IMR-90 (cell line): Measurements from ENCODE around the gene SPATA2L. TPM values are rescaled to one million over a fixed set of nuclear protein-coding genes. Genes with fewer than 3 reads are reported as not detected.

ENCODE experiments used
- ATAC-seq: fragments of 200-7000 bp; cut with Tn5 transposase; 2 replicates; pipeline ENCODE4 v1.9.1; 2020; ENCODE audit warnings: low read depth, mild to moderate bottlenecking, moderate library complexity
- BruUV-seq: library from RNA; stranded (reverse); fragments of 400-500 nt; replicated peaks from 2 replicates; lab custom pipeline; 2021; lab: Mats Ljungman, UMichigan
- CTCF ChIA-PET: fragments of 300-600 bp; formaldehyde crosslinking; extraction: SDS; loops from one replicate; lab custom pipeline; 2021; ENCODE audit warnings: antibody characterized with exemption; lab: Yijun Ruan, JAX
- POLR2A ChIA-PET: fragments of 300-600 bp; sonication (Branson Sonifier 250); formaldehyde crosslinking; loops from one replicate; lab custom pipeline; 2022; ENCODE audit warnings: antibody characterized with exemption; ENCODE audit not compliant: unreplicated experiment; lab: Charles Lee
- DNase-seq: peaks from one replicate; pipeline ENCODE4 v3.0.0; 2013
- H2AFZ ChIP-seq: replicated peaks from 2 replicates; pipeline ENCODE3; 2013; ENCODE audit warnings: low read length, mild to moderate bottlenecking; ENCODE audit not compliant: poor library complexity
- H2AK5ac ChIP-seq: 2 replicates; pipeline ENCODE4 v1.6.1; 2013; ENCODE audit warnings: low read depth, low read length, inconsistent platforms
- H2AK9ac ChIP-seq: replicated peaks from 2 replicates; pipeline ENCODE3; 2013; ENCODE audit warnings: mild to moderate bottlenecking, low read depth, low read length, moderate library complexity; ENCODE audit not compliant: poor library complexity
- H2BK120ac ChIP-seq: 2 replicates; pipeline ENCODE4 v1.6.1; 2013; ENCODE audit warnings: low read depth, low read length, inconsistent platforms
- H2BK15ac ChIP-seq: 3 replicates; pipeline ENCODE4 v1.6.1; 2013; ENCODE audit warnings: low read depth, low read length, inconsistent platforms
- H2BK20ac ChIP-seq: 2 replicates; pipeline ENCODE4 v1.6.1; 2013; ENCODE audit warnings: low read depth, mild to moderate bottlenecking, inconsistent platforms, low read length, moderate library complexity
- H2BK5ac ChIP-seq: 2 replicates; pipeline ENCODE4 v1.6.1; 2013; ENCODE audit warnings: mild to moderate bottlenecking, low read depth, low read length, inconsistent platforms; ENCODE audit not compliant: poor library complexity, severe bottlenecking
- H3K14ac ChIP-seq: replicated peaks from 2 replicates; pipeline ENCODE4 v1.6.1; 2013; ENCODE audit warnings: low read depth, low read length, inconsistent platforms
- H3K18ac ChIP-seq: 2 replicates; pipeline ENCODE4 v1.6.1; 2013; ENCODE audit warnings: low read depth, low read length, control low read depth
- H3K23ac ChIP-seq: 2 replicates; pipeline ENCODE4 v1.6.1; 2013; ENCODE audit warnings: low read depth, low read length, inconsistent platforms
- H3K27ac ChIP-seq: 2 replicates; pipeline ENCODE4 v1.5.1; 2013; ENCODE audit warnings: mild to moderate bottlenecking, control low read depth, low read length; ENCODE audit not compliant: insufficient read depth
- H3K27me3 ChIP-seq: 2 replicates; pipeline ENCODE4 v1.6.1; 2013; ENCODE audit warnings: low read length; ENCODE audit not compliant: control insufficient read depth, insufficient read depth
- H3K36me3 ChIP-seq: 2 replicates; pipeline ENCODE4 v1.6.1; 2013; ENCODE audit warnings: low read length, mixed read lengths; ENCODE audit not compliant: control insufficient read depth, insufficient read depth
- H3K4ac ChIP-seq: 2 replicates; pipeline ENCODE4 v1.6.1; 2013; ENCODE audit warnings: low read depth, low read length, inconsistent platforms
- H3K4me1 ChIP-seq: 2 replicates; pipeline ENCODE4 v1.6.1; 2013; ENCODE audit warnings: low read length, mixed read lengths; ENCODE audit not compliant: control insufficient read depth, insufficient read depth
- H3K4me2 ChIP-seq: 2 replicates; pipeline ENCODE4 v1.6.1; 2013; ENCODE audit warnings: low read depth, mild to moderate bottlenecking, control low read depth, low read length, moderate library complexity
- H3K4me3 ChIP-seq: 2 replicates; pipeline ENCODE4 v1.5.1; 2013; ENCODE audit warnings: low read depth, mild to moderate bottlenecking, control low read depth, low read length, moderate library complexity; ENCODE audit not compliant: insufficient read depth
- H3K56ac ChIP-seq: 2 replicates; pipeline ENCODE4 v1.6.1; 2013; ENCODE audit warnings: low read length, inconsistent platforms; ENCODE audit not compliant: insufficient read depth; ENCODE audit errors: extremely low read depth
- H3K79me1 ChIP-seq, 2 experiments: 2 replicates each; pipeline ENCODE4 v1.6.1; 2013; ENCODE audit warnings: low read length in 2 of 2, inconsistent platforms in 1 of 2, low read depth in 1 of 2
- H3K9ac ChIP-seq: 2 replicates; pipeline ENCODE4 v1.6.1; 2013; ENCODE audit warnings: low read depth, low read length, control low read depth
- H3K9me1 ChIP-seq: 2 replicates; pipeline ENCODE4 v1.6.1; 2013; ENCODE audit warnings: low read length, inconsistent platforms; ENCODE audit not compliant: insufficient read depth
- H3K9me3 ChIP-seq: 2 replicates; pipeline ENCODE4 v1.6.1; 2013; ENCODE audit warnings: low read length; ENCODE audit not compliant: control insufficient read depth, insufficient read depth
- H4K20me1 ChIP-seq: 2 replicates; pipeline ENCODE4 v1.6.1; 2013; ENCODE audit warnings: low read length, inconsistent platforms; ENCODE audit not compliant: insufficient read depth
- H4K5ac ChIP-seq: 2 replicates; pipeline ENCODE4 v1.6.1; 2013; ENCODE audit warnings: mild to moderate bottlenecking, low read depth, low read length, control low read depth
- H4K8ac ChIP-seq, 2 experiments: 2 replicates each; pipeline ENCODE4 v1.6.1; 2013; ENCODE audit warnings: low read depth in 2 of 2, low read length in 2 of 2, control low read depth in 1 of 2, inconsistent platforms in 1 of 2
- H4K91ac ChIP-seq: 2 replicates; pipeline ENCODE4 v1.6.1; 2013; ENCODE audit warnings: low read depth, low read length, inconsistent platforms; ENCODE audit not compliant: insufficient read depth
- BHLHE40 ChIP-seq: fragments of 150-350 bp; IDR thresholded peaks from 2 replicates; pipeline ENCODE4 v1.6.1; 2016; ENCODE audit warnings: mild to moderate bottlenecking, low read depth, low read length
- CHD1 ChIP-seq: IDR thresholded peaks from 2 replicates; pipeline ENCODE4 v1.6.1; 2012; ENCODE audit warnings: low read depth, low read length, improper control_type of control experiment
- FOS ChIP-seq: fragments of 150-350 bp; IDR thresholded peaks from 2 replicates; pipeline ENCODE4 v1.6.1; 2016; ENCODE audit warnings: low read depth, low read length
- MAFK ChIP-seq: IDR thresholded peaks from 2 replicates; pipeline ENCODE4 v1.6.1; 2012; ENCODE audit warnings: low read depth, low read length, improper control_type of control experiment
- NFE2L2 ChIP-seq: fragments of 150-350 bp; IDR thresholded peaks from 2 replicates; pipeline ENCODE4 v1.6.1; 2016; ENCODE audit warnings: low read depth, mild to moderate bottlenecking, low read length
- RAD21 ChIP-seq: IDR thresholded peaks from 2 replicates; pipeline ENCODE4 v1.6.1; 2012; ENCODE audit warnings: low read length, improper control_type of control experiment
- RFX5 ChIP-seq: IDR thresholded peaks from 2 replicates; pipeline ENCODE4 v1.8.0; 2012; ENCODE audit warnings: low read depth, mild to moderate bottlenecking, low read length, moderate library complexity
- SMC3 ChIP-seq: fragments of 150-350 bp; IDR thresholded peaks from 2 replicates; pipeline ENCODE4 v1.6.1; 2016; ENCODE audit warnings: low read depth, mild to moderate bottlenecking, antibody characterized with exemption, low read length, moderate library complexity
- USF2 ChIP-seq: fragments of 150-350 bp; IDR thresholded peaks from 2 replicates; pipeline ENCODE4 v1.6.1; 2017; ENCODE audit warnings: mild to moderate bottlenecking, antibody characterized with exemption, low read length, low read depth
- WGBS, 2 experiments: methylation state at CpG; one replicate each; pipeline versions ENCODE4 v1.1.5 to v1.1.7; 2013; ENCODE audit warnings: missing lambda C conversion rate in 2 of 2; ENCODE audit not compliant: insufficient read length in 1 of 2; ENCODE audit errors: extremely low coverage in 2 of 2; 5-methylcytosine and 5-hydroxymethylcytosine counted together
- dilution Hi-C: fragments of 300-500 bp; cut with HindIII; formaldehyde crosslinking; loops from one replicate; pipeline ENCODE4 v1.14.3; 2018; ENCODE audit warnings: low sequenced_read_pairs; ENCODE audit not compliant: unreplicated experiment
- in situ Hi-C: fragments of 300-500 bp; cut with MboI; formaldehyde crosslinking; loops from 3 replicates; pipeline ENCODE4 v1.14.3; 2019; ENCODE audit warnings: low sequenced_read_pairs, inconsistent platforms, mixed read lengths
- intact Hi-C: fragments of 100-400 bp; cut with micrococcal nuclease; formaldehyde crosslinking; loops from 2 replicates; pipeline ENCODE4 v1.10.0; 2022
- polyA plus RNA-seq, 3 experiments: library from polyadenylated mRNA; depleted of rRNA; stranded (reverse); fragments of >200 nt; gene quantifications; 2 replicates each; pipeline ENCODE4 v1.2.3, GENCODE V29; 2012; ENCODE audit warnings: low replicate concordance in 1 of 3
- total RNA-seq: library from RNA; depleted of rRNA; stranded (reverse); fragments of >200 nt; gene quantifications from 2 replicates; pipeline ENCODE4 v1.2.3, GENCODE V29; 2012
- TF ChIP-seq, protein P1 (sequence below): conservative IDR thresholded peaks from 2 replicates; pipeline ENCODE4 v1.5.1; 2012; ENCODE audit warnings: mild to moderate bottlenecking, low read depth, low read length, improper control_type of control experiment
- TF ChIP-seq, protein P2 (sequence below): fragments of 150-350 bp; IDR thresholded peaks from 2 replicates; pipeline ENCODE4 v1.6.1; 2016; ENCODE audit warnings: low read depth, mild to moderate bottlenecking, low read length, moderate library complexity, borderline replicate concordance

Gene SPATA2L
- total and polyA plus RNA-seq, 2 of the 4 experiments (the other 2 are of a cell fraction): 4.8 to 6.9 TPM

GRCh38 chr16:89742948-89743347, 41.4 kb upstream of the SPATA2L start:
- H4K5ac ChIP-seq: no peak overlapping the region; the same call in 1 of the 2 replicates
- H3K9me1 ChIP-seq: no peaks in the 10 kb centered on the region
- TF ChIP-seq MAFK: no peak
- TF ChIP-seq SMC3: no peak
- no peak for TF ChIP-seq USF2
- TF ChIP-seq, protein P1, sequence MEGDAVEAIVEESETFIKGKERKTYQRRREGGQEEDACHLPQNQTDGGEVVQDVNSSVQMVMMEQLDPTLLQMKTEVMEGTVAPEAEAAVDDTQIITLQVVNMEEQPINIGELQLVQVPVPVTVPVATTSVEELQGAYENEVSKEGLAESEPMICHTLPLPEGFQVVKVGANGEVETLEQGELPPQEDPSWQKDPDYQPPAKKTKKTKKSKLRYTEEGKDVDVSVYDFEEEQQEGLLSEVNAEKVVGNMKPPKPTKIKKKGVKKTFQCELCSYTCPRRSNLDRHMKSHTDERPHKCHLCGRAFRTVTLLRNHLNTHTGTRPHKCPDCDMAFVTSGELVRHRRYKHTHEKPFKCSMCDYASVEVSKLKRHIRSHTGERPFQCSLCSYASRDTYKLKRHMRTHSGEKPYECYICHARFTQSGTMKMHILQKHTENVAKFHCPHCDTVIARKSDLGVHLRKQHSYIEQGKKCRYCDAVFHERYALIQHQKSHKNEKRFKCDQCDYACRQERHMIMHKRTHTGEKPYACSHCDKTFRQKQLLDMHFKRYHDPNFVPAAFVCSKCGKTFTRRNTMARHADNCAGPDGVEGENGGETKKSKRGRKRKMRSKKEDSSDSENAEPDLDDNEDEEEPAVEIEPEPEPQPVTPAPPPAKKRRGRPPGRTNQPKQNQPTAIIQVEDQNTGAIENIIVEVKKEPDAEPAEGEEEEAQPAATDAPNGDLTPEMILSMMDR: no peak
- TF ChIP-seq, protein P2, sequence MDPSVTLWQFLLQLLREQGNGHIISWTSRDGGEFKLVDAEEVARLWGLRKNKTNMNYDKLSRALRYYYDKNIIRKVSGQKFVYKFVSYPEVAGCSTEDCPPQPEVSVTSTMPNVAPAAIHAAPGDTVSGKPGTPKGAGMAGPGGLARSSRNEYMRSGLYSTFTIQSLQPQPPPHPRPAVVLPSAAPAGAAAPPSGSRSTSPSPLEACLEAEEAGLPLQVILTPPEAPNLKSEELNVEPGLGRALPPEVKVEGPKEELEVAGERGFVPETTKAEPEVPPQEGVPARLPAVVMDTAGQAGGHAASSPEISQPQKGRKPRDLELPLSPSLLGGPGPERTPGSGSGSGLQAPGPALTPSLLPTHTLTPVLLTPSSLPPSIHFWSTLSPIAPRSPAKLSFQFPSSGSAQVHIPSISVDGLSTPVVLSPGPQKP: no peak
- TF ChIP-seq RFX5: no peak
- no peak for TF ChIP-seq RAD21
- TF ChIP-seq BHLHE40: no peak
- TF ChIP-seq NFE2L2: no peak
- no peak for TF ChIP-seq FOS
- TF ChIP-seq CHD1: no peak
- in situ Hi-C loops (no loop called here), dilution Hi-C loops (no loop called here), intact Hi-C loops (no loop called here)
- H4K8ac ChIP-seq: no peak overlapping the region
- CTCF ChIA-PET: no interaction called here
- POLR2A ChIA-PET: interaction anchor here (0.7 kb wide), 1 partner anchor 34 kb away, joined by 9 read pairs; no protein-coding TSS in a partner anchor
- H2BK120ac ChIP-seq: no peak overlapping the region
- no peak overlapping the region for H3K4me2 ChIP-seq
- no peaks in the 10 kb centered on the region; a peak in 1 of 4 replicates for H3K79me1 ChIP-seq
- H3K36me3 ChIP-seq: peaks cover 48% of the 10 kb centered on the region
- peak overlapping the region; percentile 58 for H2AK9ac ChIP-seq
- H3K14ac ChIP-seq: no peak overlapping the region
- H2AK5ac ChIP-seq: no peak overlapping the region
- 100% methylated on average over 2 of the region's 4 CpGs; no CpG with 5 or more reads in 1 of the 2 experiments for WGBS, 2 experiments
- H3K27me3 ChIP-seq: no peaks in the 10 kb centered on the region
- no peak overlapping the region for H3K18ac ChIP-seq
- H2BK5ac ChIP-seq: no peak overlapping the region
- H2AFZ ChIP-seq: no peak overlapping the region
- no peak overlapping the region for H2BK15ac ChIP-seq
- no peak for DNase-seq
- no peak overlapping the region for H3K27ac ChIP-seq
- ATAC-seq: no peak
- no peak overlapping the region for H3K56ac ChIP-seq
- H4K91ac ChIP-seq: no peak overlapping the region
- H3K9ac ChIP-seq: no peak overlapping the region
- 0 out of 2 replicates have a peak, but pooled peaks cover 4% of the 10 kb centered on the region for H4K20me1 ChIP-seq
- H3K23ac ChIP-seq: no peak overlapping the region
- no peaks in the 10 kb centered on the region for H3K4me1 ChIP-seq
- BruUV-seq: no TSS peak
- H3K4me3 ChIP-seq: no peak overlapping the region
- H2BK20ac ChIP-seq: no peak overlapping the region
- H3K9me3 ChIP-seq: no peaks in the 10 kb centered on the region
- no peak overlapping the region for H3K4ac ChIP-seq
